Breast epithelium (tissue), 4 donors: Measurements from ENCODE around the gene C2orf76. TPM values are rescaled to one million over a fixed set of nuclear protein-coding genes. Genes with fewer than 3 reads are reported as not detected.
A peak's percentile ranks its signal among the peaks of the same experiment; 100 is the strongest.

Source experiments
- DNase-seq, 2 donors: peaks; one replicate each; pipeline ENCODE4 v3.0.0-alpha.2; 2019; ENCODE audit warnings: low spot score in 2 of 2
- H3K27ac ChIP-seq, 2 donors: fragments of 200-600 bp; sonication (generic) in 1 of 2; one replicate each; pipeline ENCODE4 v1.5.1; 2016 to 2019; ENCODE audit warnings: mild to moderate bottlenecking in 1 of 2
- H3K27me3 ChIP-seq, 2 donors: fragments of 200-600 bp; sonication (generic) in 1 of 2; one replicate each; pipeline versions ENCODE4 v1.5.1 to v1.6.0; 2017 to 2019; ENCODE audit warnings: control low read depth in 1 of 2, mild to moderate bottlenecking in 1 of 2
- H3K36me3 ChIP-seq: fragments of 200-600 bp; one replicate; pipeline ENCODE4 v1.5.1; 2019
- H3K4me1 ChIP-seq, 2 donors: fragments of 200-600 bp; sonication (generic); one replicate each; pipeline ENCODE4 v1.5.1; 2016 to 2019; ENCODE audit warnings: control low read depth in 1 of 2
- H3K4me3 ChIP-seq, 3 donors: fragments of 200-600 bp; sonication (generic); 1 replicate in 2 of 3; 2 replicates in 1 of 3; pipeline ENCODE4 v1.5.1; 2016 to 2019; ENCODE audit warnings: mild to moderate bottlenecking in 3 of 3, moderate library complexity in 2 of 3
- H3K9me3 ChIP-seq, 2 donors: fragments of 200-600 bp; sonication (generic) in 1 of 2; one replicate each; pipeline ENCODE4 v1.5.1; 2016 to 2019; ENCODE audit warnings: control low read depth in 1 of 2
- CTCF ChIP-seq, 3 donors: fragments of 450-650 bp; IDR thresholded peaks; one replicate each; pipeline ENCODE4 v1.5.1; 2016 to 2017; ENCODE audit warnings: antibody characterized with exemption in 3 of 3, mild to moderate bottlenecking in 3 of 3, moderate library complexity in 3 of 3
- POLR2A ChIP-seq: fragments of 450-650 bp; IDR thresholded peaks from one replicate; pipeline ENCODE4 v1.6.1; 2016; ENCODE audit warnings: antibody characterized with exemption, mild to moderate bottlenecking, moderate library complexity
- POLR2AphosphoS5 ChIP-seq, 3 donors: sonication (generic); formaldehyde crosslinking; IDR thresholded peaks; one replicate each; pipeline ENCODE4 v1.6.1; 2017; ENCODE audit warnings: antibody characterized with exemption in 3 of 3
- intact Hi-C: fragments of 100-400 bp; cut with DNase I; formaldehyde crosslinking; loops from one replicate; pipeline ENCODE4 v1.15.1; 2023; ENCODE audit warnings: low total_unique reads
- total RNA-seq, 3 donors: library from RNA; depleted of rRNA; stranded (reverse); fragments of >200 nt; gene quantifications; one replicate each; pipeline ENCODE4 v1.1.0, GENCODE V29; 2016

The C2orf76 gene
- total RNA-seq, 3 donors from 2014 or later: 12.5 to 17.0 (median 13.0) TPM

GRCh38 chr2:119349289-119349688, 17.3 kb downstream of the C2orf76 start:
- no peaks in the 10 kb centered on the region for H3K9me3 ChIP-seq
- H3K27me3 ChIP-seq: no peaks in the 10 kb centered on the region
- H3K4me3 ChIP-seq: no peak overlapping the region
- DNase-seq: no peak
- H3K27ac ChIP-seq: peak overlapping the region in 1 of 2 donors; percentile 16
- TF ChIP-seq POLR2A (no peak), POLR2AphosphoS5 (IDR thresholded peaks at IDR 0.05) (no peak)
- intact Hi-C loops: no loop called here
- no peaks in the 10 kb centered on the region for H3K4me1 ChIP-seq
- H3K36me3 ChIP-seq: no peaks in the 10 kb centered on the region

- Histone ChIP-seq H3K27ac (no peak overlapping the region), H3K27me3 (no peaks in the 10 kb centered on the region), H3K4me3 (no peak overlapping the region), H3K4me1 (no peaks in the 10 kb centered on the region), H3K36me3 (no peaks in the 10 kb centered on the region), H3K9me3 (no peaks in the 10 kb centered on the region)
- intact Hi-C loops: no loop called here
- DNase-seq: no peak
- TF ChIP-seq POLR2A (no peak), CTCF (IDR thresholded peaks at IDR 0.05) (no peak), POLR2AphosphoS5 (IDR thresholded peaks at IDR 0.05) (no peak)
Observed at GRCh38 chr2:119341684-119342083, 24.9 kb downstream of the C2orf76 start.

GRCh38 chr2:119339562-119339923, 27.1 kb downstream of the C2orf76 start:
- DNase-seq: no peak
- no peaks in the 10 kb centered on the region for H3K4me1 ChIP-seq
- no peaks in the 10 kb centered on the region for H3K9me3 ChIP-seq
- TF ChIP-seq CTCF (IDR thresholded peaks at IDR 0.05): no peak
- no peak for TF ChIP-seq POLR2A
- TF ChIP-seq POLR2AphosphoS5 (IDR thresholded peaks at IDR 0.05): no peak
- intact Hi-C loops: no loop called here
- H3K27me3 ChIP-seq: no peaks in the 10 kb centered on the region
- no peaks in the 10 kb centered on the region for H3K36me3 ChIP-seq
- no peak overlapping the region for H3K4me3 ChIP-seq
- no peak overlapping the region for H3K27ac ChIP-seq

- Histone ChIP-seq H3K9me3 (no peaks in the 10 kb centered on the region), H3K4me1 (no peaks in the 10 kb centered on the region), H3K27me3 (no peaks in the 10 kb centered on the region), H3K4me3 (no peak overlapping the region), H3K36me3 (no peaks in the 10 kb centered on the region), H3K27ac (no peak overlapping the region)
- no peak for TF ChIP-seq POLR2AphosphoS5 (IDR thresholded peaks at IDR 0.05)
- TF ChIP-seq POLR2A: no peak
- no peak for TF ChIP-seq CTCF (IDR thresholded peaks at IDR 0.05)
- DNase-seq: no peak
- intact Hi-C loops: no loop called here
Observed at GRCh38 chr2:119338826-119339561, 27.6 kb downstream of the C2orf76 start.

- no peak for TF ChIP-seq POLR2AphosphoS5 (IDR thresholded peaks at IDR 0.05)
- TF ChIP-seq CTCF (IDR thresholded peaks at IDR 0.05): no peak
- no peak for TF ChIP-seq POLR2A
- intact Hi-C loops: no loop called here
- Histone ChIP-seq H3K4me3 (no peak overlapping the region), H3K9me3 (no peaks in the 10 kb centered on the region), H3K27ac (no peak overlapping the region), H3K36me3 (no peaks in the 10 kb centered on the region), H3K27me3 (no peaks in the 10 kb centered on the region), H3K4me1 (no peaks in the 10 kb centered on the region)
- DNase-seq: no peak
Observed at GRCh38 chr2:119338272-119338671, 28.4 kb downstream of the C2orf76 start.
